HEK293 (cell line): Measurements from ENCODE around the gene INHBB.
"Not testable (repeated sequence)": the region's sequence is repeated elsewhere in the genome, so short reads cannot be mapped to it uniquely, and the experiment has no call there.

Source experiments
- CTCF ChIA-PET: fragments of 350-600 bp; formaldehyde crosslinking; extraction: SDS; loops from one replicate; lab custom pipeline; 2021; ENCODE audit warnings: antibody characterized with exemption; lab: Yijun Ruan, JAX
- POLR2A ChIA-PET: fragments of 300-600 bp; formaldehyde crosslinking; extraction: SDS; loops from one replicate; lab custom pipeline; 2020; ENCODE audit warnings: antibody characterized with exemption, inconsistent platforms; lab: Yijun Ruan, JAX
- H3K27ac ChIP-seq: fragments of 200-500 bp; sonication (Bioruptor generic); 2 replicates; pipeline ENCODE4 v1.5.1; 2014; ENCODE audit warnings: low read depth, low read length, control low read depth, inconsistent platforms; ENCODE audit errors: extremely low read depth
- H3K36me3 ChIP-seq, 2 experiments: fragments of 200-500 bp in 1 of 2; sonication (Bioruptor generic) in 1 of 2; 1 replicate in 1 of 2; 2 replicates in 1 of 2; pipeline ENCODE4 v1.5.1; 2014 to 2017; ENCODE audit warnings: inconsistent platforms in 2 of 2, low read length in 2 of 2; ENCODE audit not compliant: control insufficient read depth in 2 of 2, insufficient read depth in 1 of 2
- H3K4me1 ChIP-seq: fragments of 200-500 bp; sonication (Bioruptor generic); 2 replicates; pipeline ENCODE4 v1.5.1; 2014; ENCODE audit warnings: mild to moderate bottlenecking, low read length, inconsistent platforms; ENCODE audit not compliant: control insufficient read depth, insufficient read depth
- H3K4me3 ChIP-seq: 2 replicates; pipeline ENCODE4 v1.5.1; 2011; ENCODE audit warnings: low read depth, mild to moderate bottlenecking, control low read depth, low read length, moderate library complexity
- H3K9me3 ChIP-seq: fragments of 200-500 bp; sonication (Bioruptor generic); 2 replicates; pipeline ENCODE4 v1.5.1; 2014; ENCODE audit warnings: low read depth, low read length, inconsistent platforms; ENCODE audit not compliant: control insufficient read depth, insufficient read depth
- ELK4 ChIP-seq: IDR thresholded peaks from 2 replicates; pipeline ENCODE4 v1.6.1; 2011; ENCODE audit warnings: mild to moderate bottlenecking, low read depth, low read length, borderline replicate concordance
- HOXD13 ChIP-seq: sonication (generic); formaldehyde crosslinking; IDR thresholded peaks from 2 replicates; pipeline ENCODE4 v1.8.0; 2022; ENCODE audit warnings: missing genetic modification reagents, borderline replicate concordance
- PRDM1 ChIP-seq: fragments of 450-650 bp; formaldehyde crosslinking; IDR thresholded peaks from 2 replicates; pipeline ENCODE4; 2016; ENCODE audit warnings: missing biosample characterization, missing genetic modification characterization
- REPIN1 ChIP-seq: fragments of 450-650 bp; formaldehyde crosslinking; IDR thresholded peaks from 2 replicates; pipeline ENCODE4 v1.5.1; 2017; ENCODE audit warnings: missing biosample characterization, missing genetic modification characterization, low read depth
- WT1 ChIP-seq: fragments of 450-650 bp; formaldehyde crosslinking; IDR thresholded peaks from 2 replicates; pipeline ENCODE4 v1.5.1; 2016; ENCODE audit warnings: missing biosample characterization, missing genetic modification characterization
- YY2 ChIP-seq: fragments of 450-650 bp; formaldehyde crosslinking; IDR thresholded peaks from 2 replicates; pipeline ENCODE4 v1.5.1; 2016; ENCODE audit warnings: missing biosample characterization, missing genetic modification characterization
- ZBTB26 ChIP-seq: fragments of 450-650 bp; formaldehyde crosslinking; optimal IDR thresholded peaks from 2 replicates; pipeline ENCODE3; 2016; ENCODE audit warnings: missing biosample characterization, mild to moderate bottlenecking, missing genetic modification characterization
- ZNF114 ChIP-seq: fragments of 450-650 bp; formaldehyde crosslinking; IDR thresholded peaks from 2 replicates; pipeline ENCODE4 v1.5.0; 2017; ENCODE audit warnings: missing biosample characterization, missing genetic modification characterization
- ZNF121 ChIP-seq: fragments of 450-650 bp; formaldehyde crosslinking; IDR thresholded peaks from 2 replicates; pipeline ENCODE4 v1.5.1; 2016; ENCODE audit warnings: missing biosample characterization, missing genetic modification characterization
- ZNF214 ChIP-seq: fragments of 450-650 bp; formaldehyde crosslinking; IDR thresholded peaks from 2 replicates; pipeline ENCODE4 v1.5.1; 2017; ENCODE audit warnings: missing biosample characterization, mild to moderate bottlenecking, missing genetic modification characterization, borderline replicate concordance
- ZNF24 ChIP-seq: fragments of 450-650 bp; formaldehyde crosslinking; IDR thresholded peaks from 2 replicates; pipeline ENCODE4 v1.5.1; 2016; ENCODE audit warnings: missing biosample characterization, missing genetic modification characterization
- ZNF280D ChIP-seq: fragments of 450-650 bp; formaldehyde crosslinking; IDR thresholded peaks from 2 replicates; pipeline ENCODE4 v1.5.1; 2016; ENCODE audit warnings: missing biosample characterization, missing genetic modification characterization
- ZNF514 ChIP-seq: fragments of 450-650 bp; formaldehyde crosslinking; IDR thresholded peaks from 2 replicates; pipeline ENCODE4 v1.5.1; 2016; ENCODE audit warnings: missing biosample characterization, missing genetic modification characterization
- ZNF548 ChIP-seq: fragments of 450-650 bp; formaldehyde crosslinking; IDR thresholded peaks from 2 replicates; pipeline ENCODE4 v1.5.1; 2016; ENCODE audit warnings: missing biosample characterization, missing genetic modification characterization
- ZNF571 ChIP-seq: fragments of 450-650 bp; formaldehyde crosslinking; IDR thresholded peaks from 2 replicates; pipeline ENCODE4 v1.5.0; 2017; ENCODE audit warnings: missing biosample characterization, missing genetic modification characterization
- ZNF692 ChIP-seq: fragments of 450-650 bp; formaldehyde crosslinking; IDR thresholded peaks from 2 replicates; pipeline ENCODE4 v1.5.1; 2016; ENCODE audit warnings: missing biosample characterization, missing genetic modification characterization
- ZNF701 ChIP-seq: fragments of 450-650 bp; formaldehyde crosslinking; IDR thresholded peaks from 2 replicates; pipeline ENCODE4 v1.5.1; 2016; ENCODE audit warnings: missing biosample characterization, missing genetic modification characterization
- ZNF704 ChIP-seq: fragments of 450-650 bp; formaldehyde crosslinking; IDR thresholded peaks from 2 replicates; pipeline ENCODE4 v1.5.1; 2016; ENCODE audit warnings: missing biosample characterization, missing genetic modification characterization

Gene INHBB

GRCh38 chr2:120308038-120308910, 37.7 kb upstream of the INHBB start:
- Histone ChIP-seq H3K9me3 (no peaks in the 10 kb centered on the region), H3K4me1 (no peaks in the 10 kb centered on the region), H3K27ac (no peak overlapping the region), H3K4me3 (no peak overlapping the region), H3K36me3 (no peaks in the 10 kb centered on the region)
- ChIA-PET POLR2A (no interaction called here), CTCF (interaction anchor here (0.8 to 0.9 kb wide), 2 partner anchors 12 to 35 kb away, joined by 3 to 4 read pairs; no protein-coding TSS in a partner anchor)
- no peak for TF ChIP-seq YY2
- TF ChIP-seq ZNF692 = no peak
- TF ChIP-seq ZBTB26 (tag by site-specific recombination) = no peak

- H3K36me3 ChIP-seq = no peaks in the 10 kb centered on the region
- no peak overlapping the region for H3K27ac ChIP-seq
- H3K9me3 ChIP-seq = no peaks in the 10 kb centered on the region
- H3K4me1 ChIP-seq = no peaks in the 10 kb centered on the region
- POLR2A ChIA-PET = no interaction called here
- H3K4me3 ChIP-seq = no peak overlapping the region
- TF ChIP-seq PRDM1 (tag by site-specific recombination) (no peak), HOXD13 (CRISPR knock-in tag) (no peak), ZNF701 (tag by site-specific recombination) (no peak)
- TF ChIP-seq, all 188 proteins: peak for 0
- CTCF ChIA-PET = interaction anchor here (0.7 to 4.9 kb wide), 4 partner anchors 10 to 1354 kb away, joined by 3 to 74 read pairs (median 4); no protein-coding TSS in a partner anchor
Observed at GRCh38 chr2:120310136-120310535, 35.8 kb upstream of the INHBB start.

- H3K4me1 ChIP-seq, H3K27ac ChIP-seq, H3K4me3 ChIP-seq, H3K36me3 ChIP-seq, H3K9me3 ChIP-seq: not testable (repeated sequence)
- CTCF ChIA-PET = interaction anchor here (0.7 to 4.9 kb wide), 6 partner anchors 10 to 557 kb away, joined by 3 to 74 read pairs (median 12); no protein-coding TSS in a partner anchor
- POLR2A ChIA-PET = interaction anchor here (1.2 kb wide), 1 partner anchor 59 kb away, joined by 3 read pairs; the partner anchor contains the start of gene RALB
Observed at GRCh38 chr2:120310841-120311240, 35.1 kb upstream of the INHBB start.

GRCh38 chr2:120312076-120312475, 33.9 kb upstream of the INHBB start:
- Histone ChIP-seq H3K36me3 (no peaks in the 10 kb centered on the region), H3K27ac (no peak overlapping the region), H3K9me3 (no peaks in the 10 kb centered on the region), H3K4me3 (no peak overlapping the region), H3K4me1 (no peaks in the 10 kb centered on the region)
- POLR2A ChIA-PET = interaction anchor here (1.2 kb wide), 1 partner anchor 60 kb away, joined by 3 read pairs; the partner anchor contains the start of gene RALB
- CTCF ChIA-PET = interaction anchor here (0.5 to 4.9 kb wide), 21 partner anchors 11 to 670 kb away, joined by 3 to 74 read pairs (median 4); no protein-coding TSS in a partner anchor
- TF ChIP-seq ELK4 (no peak), ZNF704 (tag by site-specific recombination) (no peak), ZNF514 (no peak), ZNF280D (no peak), ZNF121 (tag by site-specific recombination) (no peak), ZNF114 (no peak), ZNF214 (no peak), WT1 (tag by site-specific recombination) (no peak), ZNF548 (tag by site-specific recombination) (no peak), ZNF24 (tag by site-specific recombination) (no peak), REPIN1 (no peak), ZNF571 (tag by site-specific recombination) (no peak)
